Activated gamma-delta T cell treated with Interleukin-2 at 50 U/mL for 16 hours (primary cell): Measurements from ENCODE around the gene ARPC1A.
A peak's percentile ranks its signal among the peaks of the same experiment; 100 is the strongest.
"Not testable (repeated sequence)": the region's sequence is repeated elsewhere in the genome, so short reads cannot be mapped to it uniquely, and the experiment has no call there.

Experiments
- DNase-seq: peaks from one replicate; pipeline ENCODE4 v3.0.0-alpha.2; 2020

The ARPC1A gene

GRCh38 chr7:99371376-99371920 lies 45.8 kb downstream of the ARPC1A start:
- DNase-seq: no peak

GRCh38 chr7:99372275-99373090 lies 46.8 kb downstream of the ARPC1A start:
- DNase-seq: no peak

GRCh38 chr7:99373091-99374066 lies 47.7 kb downstream of the ARPC1A start:
- DNase-seq: no peak

GRCh38 chr7:99374111-99375064 lies 48.7 kb downstream of the ARPC1A start, which contains the start of gene ARPC1B:
Gene ARPC1B, plus strand, starts transcription at chr7:99374730. Its CDS starts 10,985 bp downstream, at chr7:99385715.
- peak; percentile 81 for DNase-seq

- peak; percentile 56 for DNase-seq
Observed at GRCh38 chr7:99375070-99375807, 49.5 kb downstream of the ARPC1A start.

GRCh38 chr7:99379043-99379577 lies 53.4 kb downstream of the ARPC1A start:
- peak; percentile 32 for DNase-seq

GRCh38 chr7:99379693-99380031 lies 54.0 kb downstream of the ARPC1A start:
- not testable (repeated sequence) for DNase-seq

GRCh38 chr7:99380032-99380822 lies 54.5 kb downstream of the ARPC1A start:
- no peak for DNase-seq

- peak; percentile 88 for DNase-seq
Observed at GRCh38 chr7:99380823-99381663, 55.3 kb downstream of the ARPC1A start.

- DNase-seq: no peak
Observed at GRCh38 chr7:99381664-99382075, 56.0 kb downstream of the ARPC1A start.

GRCh38 chr7:99383203-99383602 lies 57.5 kb downstream of the ARPC1A start:
- no peak for DNase-seq

GRCh38 chr7:99383791-99384370 lies 58.2 kb downstream of the ARPC1A start:
- DNase-seq: no peak

GRCh38 chr7:99384523-99384922 lies 58.8 kb downstream of the ARPC1A start:
- no peak for DNase-seq

- DNase-seq: no peak
Observed at GRCh38 chr7:99385564-99385963, 59.9 kb downstream of the ARPC1A start.

- peak; percentile 28 for DNase-seq
Observed at GRCh38 chr7:99386584-99387238, 61.0 kb downstream of the ARPC1A start.

GRCh38 chr7:99387239-99387635 lies 61.5 kb downstream of the ARPC1A start:
- not testable (repeated sequence) for DNase-seq

- DNase-seq: no peak
Observed at GRCh38 chr7:99387912-99388311, 62.2 kb downstream of the ARPC1A start.

- no peak for DNase-seq
Observed at GRCh38 chr7:99389772-99390171, 64.1 kb downstream of the ARPC1A start.
